ENCODE measurements around the gene MYDGF. TPM values are rescaled to one million over a fixed set of nuclear protein-coding genes. Genes with fewer than 3 reads are reported as not detected.
A peak's percentile ranks its signal among the peaks of the same experiment; 100 is the strongest.

Gene MYDGF
- polyA plus RNA-seq (73.2 and 92.7 TPM in 2 replicates), polyA minus RNA-seq (32.6 and 41.3 TPM in 2 replicates)

DNA sequence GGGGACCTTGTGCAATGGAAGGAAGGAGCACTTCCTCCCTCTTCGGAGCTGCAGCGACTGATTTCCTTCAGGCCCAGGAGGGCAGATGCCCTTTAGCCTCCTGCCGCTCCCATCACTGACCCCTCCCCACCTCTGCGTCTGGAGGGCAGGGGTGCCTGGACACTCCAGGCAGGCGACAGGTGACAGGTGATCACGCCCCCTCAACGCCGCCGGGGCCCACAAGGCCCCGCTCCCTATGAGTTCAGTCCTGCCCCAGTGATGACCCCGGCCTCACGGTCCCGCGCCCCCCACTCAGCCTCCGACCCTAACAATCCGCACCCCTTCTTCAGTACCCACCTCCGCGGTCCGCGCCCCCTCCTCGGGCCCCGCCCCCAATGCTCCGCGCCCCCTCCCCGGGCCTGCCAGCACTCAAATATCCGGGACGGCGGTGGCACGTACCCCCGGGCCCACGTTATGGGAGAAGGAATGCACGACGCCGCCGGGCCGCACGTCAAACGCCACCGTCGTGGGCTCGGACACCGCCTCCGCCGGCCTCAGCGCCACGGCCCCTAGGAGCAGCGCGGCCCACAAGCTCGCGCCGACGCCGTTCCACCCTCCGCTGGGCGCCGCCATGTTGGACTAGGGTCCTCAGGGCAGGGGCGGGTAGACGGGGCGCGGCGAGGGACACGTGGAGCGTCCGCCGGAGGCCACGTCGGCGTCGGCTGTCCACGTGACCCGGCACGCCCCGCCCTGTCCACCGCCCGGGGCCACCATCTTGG lies at the start of gene MYDGF:
Gene MYDGF (minus strand): TSS at position 620 of the 758 bp plus-strand sequence. CDS start 8 bp downstream, at position 612.
- Histone ChIP-seq H3K9me3 (ENCODE audit: low read length) (no peaks in the 10 kb centered on the region), H4K20me1 (ENCODE audit: insufficient read depth) (no peaks in the 10 kb centered on the region), H3K4me2 (ENCODE audit: low read length) (peak within 1 kb of the TSS; percentile 65), H3K9ac (ENCODE audit: low read length) (peak within 1 kb of the TSS; percentile 79), H3K79me2 (replicated peaks; ENCODE audit: insufficient read depth, low read length) (no peaks in the 10 kb centered on the region), H3K36me3 (ENCODE audit: insufficient read depth, low read length) (no peaks in the 10 kb centered on the region), H3K27ac (ENCODE audit: low read length) (peak within 1 kb of the TSS; percentile 52), H3K4me3 (ENCODE audit: low read length) (peak within 1 kb of the TSS; percentile 96), H2AFZ (ENCODE audit: low read depth, low read length) (peak within 1 kb of the TSS; percentile 56), H3K27me3 (ENCODE audit: insufficient read depth, low read depth, low read length) (no peaks in the 10 kb centered on the region), H3K9me2 (ENCODE audit: insufficient read depth, low read length) (no peaks in the 10 kb centered on the region), H3F3A (ENCODE audit: insufficient read depth, low read length, poor library complexity, severe bottlenecking) (no peaks in the 10 kb centered on the region)
- TF ChIP-seq EP300 (conservative IDR thresholded peaks at IDR 0.05; ENCODE audit: poor library complexity, severe bottlenecking): peak; percentile 16
- peak; percentile 97 for TF ChIP-seq MXI1 (conservative IDR thresholded peaks at IDR 0.05; ENCODE audit: poor library complexity, severe bottlenecking)
- no peak for TF ChIP-seq REST (IDR thresholded peaks at IDR 0.05; ENCODE audit: borderline replicate concordance)
- no peak for TF ChIP-seq EZH2 (IDR thresholded peaks at IDR 0.05; ENCODE audit: borderline replicate concordance, insufficient read depth, low read length, poor library complexity, severe bottlenecking)
- TF ChIP-seq, protein P1, sequence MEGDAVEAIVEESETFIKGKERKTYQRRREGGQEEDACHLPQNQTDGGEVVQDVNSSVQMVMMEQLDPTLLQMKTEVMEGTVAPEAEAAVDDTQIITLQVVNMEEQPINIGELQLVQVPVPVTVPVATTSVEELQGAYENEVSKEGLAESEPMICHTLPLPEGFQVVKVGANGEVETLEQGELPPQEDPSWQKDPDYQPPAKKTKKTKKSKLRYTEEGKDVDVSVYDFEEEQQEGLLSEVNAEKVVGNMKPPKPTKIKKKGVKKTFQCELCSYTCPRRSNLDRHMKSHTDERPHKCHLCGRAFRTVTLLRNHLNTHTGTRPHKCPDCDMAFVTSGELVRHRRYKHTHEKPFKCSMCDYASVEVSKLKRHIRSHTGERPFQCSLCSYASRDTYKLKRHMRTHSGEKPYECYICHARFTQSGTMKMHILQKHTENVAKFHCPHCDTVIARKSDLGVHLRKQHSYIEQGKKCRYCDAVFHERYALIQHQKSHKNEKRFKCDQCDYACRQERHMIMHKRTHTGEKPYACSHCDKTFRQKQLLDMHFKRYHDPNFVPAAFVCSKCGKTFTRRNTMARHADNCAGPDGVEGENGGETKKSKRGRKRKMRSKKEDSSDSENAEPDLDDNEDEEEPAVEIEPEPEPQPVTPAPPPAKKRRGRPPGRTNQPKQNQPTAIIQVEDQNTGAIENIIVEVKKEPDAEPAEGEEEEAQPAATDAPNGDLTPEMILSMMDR (IDR thresholded peaks at IDR 0.05; ENCODE audit: poor library complexity, severe bottlenecking): no peak
- no peak for TF ChIP-seq RAD21 (conservative IDR thresholded peaks at IDR 0.05)
- TF ChIP-seq SMC3 (conservative IDR thresholded peaks at IDR 0.05; ENCODE audit: poor library complexity): no peak
- peak; percentile 29 for TF ChIP-seq TAF1 (IDR thresholded peaks at IDR 0.05; ENCODE audit: low read depth)
- peak; percentile 88 for TF ChIP-seq POLR2AphosphoS5 (IDR thresholded peaks at IDR 0.05)

GRCh38 chr19:4719499-4719866 lies 49.3 kb upstream of the MYDGF start:
- H3K36me3 ChIP-seq (ENCODE audit: insufficient read depth, low read length): no peaks in the 10 kb centered on the region

More at GRCh38 chr19:4719499-4719866, 49.3 kb upstream of the MYDGF start:
- Histone ChIP-seq H3K79me2 (replicated peaks; ENCODE audit: insufficient read depth, low read length) (peaks cover 17% of the 10 kb centered on the region), H3F3A (ENCODE audit: insufficient read depth, low read length, poor library complexity, severe bottlenecking) (no peaks in the 10 kb centered on the region), H3K9ac (ENCODE audit: low read length) (no peak overlapping the region), H4K20me1 (ENCODE audit: insufficient read depth) (no peaks in the 10 kb centered on the region), H3K9me3 (ENCODE audit: low read length) (no peaks in the 10 kb centered on the region), H3K27me3 (ENCODE audit: insufficient read depth, low read depth, low read length) (no peaks in the 10 kb centered on the region), H3K27ac (ENCODE audit: low read length) (no peak overlapping the region), H2AFZ (ENCODE audit: low read depth, low read length) (no peak overlapping the region), H3K4me3 (ENCODE audit: low read length) (no peak overlapping the region), H3K4me2 (ENCODE audit: low read length) (no peak overlapping the region), H3K9me2 (ENCODE audit: insufficient read depth, low read length) (no peaks in the 10 kb centered on the region)
- TF ChIP-seq TAF1 (IDR thresholded peaks at IDR 0.05; ENCODE audit: low read depth): no peak
- no peak for TF ChIP-seq REST (IDR thresholded peaks at IDR 0.05; ENCODE audit: borderline replicate concordance)
- TF ChIP-seq EZH2 (IDR thresholded peaks at IDR 0.05; ENCODE audit: borderline replicate concordance, insufficient read depth, low read length, poor library complexity, severe bottlenecking): no peak
